ENCODE measurements around the gene SFMBT2.
"Not testable (repeated sequence)": the region's sequence is repeated elsewhere in the genome, so short reads cannot be mapped to it uniquely, and the experiment has no call there.

The SFMBT2 gene

DNA sequence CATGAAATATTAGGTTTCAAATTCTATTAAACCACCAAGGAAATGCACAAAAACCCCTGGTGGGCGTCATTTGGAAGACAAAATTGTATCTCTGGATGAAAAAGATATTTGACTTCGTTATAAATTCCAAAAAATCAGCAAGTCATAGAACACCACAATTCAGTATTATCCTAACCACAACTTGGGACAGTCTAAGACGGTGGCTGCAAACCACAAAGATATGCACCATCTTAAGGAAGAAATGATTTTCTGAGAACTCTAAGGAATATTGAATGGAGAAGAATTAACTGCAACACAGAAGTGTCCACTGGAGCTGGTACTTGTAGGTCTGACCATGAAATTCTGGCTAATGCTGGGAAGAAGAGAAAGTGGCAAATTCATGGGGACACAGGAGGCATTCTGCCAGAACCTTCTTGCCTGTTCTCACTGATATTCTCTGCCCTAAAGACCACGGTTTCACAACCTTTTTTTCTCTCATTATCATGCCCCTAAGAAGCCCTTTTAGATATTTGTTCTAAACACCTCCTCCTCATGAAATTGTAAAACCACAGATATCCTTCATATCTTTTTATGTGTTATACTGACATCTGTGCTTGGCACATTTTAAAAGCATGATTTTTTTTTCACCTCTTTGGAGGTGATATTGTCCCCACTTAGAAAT, 92.9 kb downstream of the SFMBT2 start:
- DNase-seq: no peak

DNA sequence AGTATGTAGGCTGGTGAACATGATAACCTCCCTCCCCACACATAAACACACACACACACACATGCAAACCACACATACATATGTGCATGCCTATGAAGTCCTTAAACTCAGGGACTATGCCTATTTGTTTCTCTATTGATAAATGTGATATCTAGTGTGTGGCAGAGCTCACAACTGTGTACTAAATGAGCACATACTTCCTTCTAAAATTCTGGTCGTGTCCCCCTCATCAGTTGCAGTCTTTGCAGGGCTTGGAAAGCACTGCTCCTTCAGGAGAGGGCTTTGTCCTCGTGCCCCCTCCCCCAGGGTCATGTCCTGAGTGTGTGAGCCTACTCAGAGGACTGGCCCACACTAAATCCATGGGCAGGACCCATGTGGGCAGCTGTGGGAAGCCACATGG, 94.0 kb downstream of the SFMBT2 start:
- no peak for DNase-seq

DNA sequence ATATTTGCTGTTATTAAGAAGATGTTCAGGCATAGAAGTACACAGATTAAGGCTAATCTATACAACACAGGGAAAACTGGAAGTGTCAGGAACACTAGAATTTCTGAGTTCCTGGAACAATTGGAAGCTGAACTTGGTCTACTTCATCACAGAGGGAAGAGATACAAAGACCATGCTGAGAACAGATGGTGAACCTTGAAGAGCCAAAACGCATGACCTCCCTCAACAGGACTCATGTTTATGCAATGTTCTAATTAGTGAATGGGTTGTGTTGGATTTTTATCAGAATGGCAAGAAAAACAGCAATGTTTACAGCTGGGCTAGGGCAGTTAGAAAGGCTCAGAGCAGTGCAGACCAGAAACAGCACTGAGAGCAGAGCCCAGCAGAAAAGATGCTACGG, 94.9 kb downstream of the SFMBT2 start:
- no peak for DNase-seq

DNA sequence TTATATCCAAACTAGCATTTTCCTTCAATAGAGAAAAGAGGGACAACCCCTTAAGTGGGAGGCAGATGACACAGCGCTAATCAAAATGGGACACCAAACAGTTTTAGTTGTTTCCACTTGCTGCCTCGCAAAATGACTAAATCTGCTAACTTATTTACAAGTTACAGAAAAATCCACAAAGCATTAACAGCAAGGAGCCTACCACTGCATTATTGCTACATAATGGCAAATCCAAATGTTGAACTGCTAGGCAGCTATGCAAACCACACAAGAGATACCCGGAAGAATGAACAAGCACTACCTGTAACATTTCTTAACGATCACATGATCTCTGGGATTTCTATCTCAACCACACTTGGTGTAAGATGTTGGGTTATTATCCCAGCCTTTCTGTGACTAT, 96.7 kb downstream of the SFMBT2 start:
- DNase-seq: no peak

DNA sequence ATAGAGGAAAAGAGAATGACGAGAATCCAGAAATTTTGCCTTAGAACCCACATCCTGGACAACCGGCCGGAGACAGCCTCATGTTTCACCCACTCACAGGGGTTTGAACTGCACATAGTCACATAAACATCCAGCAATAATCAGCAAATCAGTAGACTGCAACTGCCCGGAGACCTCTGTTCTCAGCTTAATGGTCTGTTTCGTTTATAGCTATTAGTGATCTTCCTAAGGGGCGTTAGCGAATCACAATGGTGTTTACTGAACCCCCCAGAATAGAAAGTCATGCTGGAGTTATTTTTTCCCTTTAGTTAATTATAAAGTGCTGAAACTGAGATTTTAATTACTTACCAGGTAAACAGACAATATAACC, 98.4 kb downstream of the SFMBT2 start:
- no peak for DNase-seq

DNA sequence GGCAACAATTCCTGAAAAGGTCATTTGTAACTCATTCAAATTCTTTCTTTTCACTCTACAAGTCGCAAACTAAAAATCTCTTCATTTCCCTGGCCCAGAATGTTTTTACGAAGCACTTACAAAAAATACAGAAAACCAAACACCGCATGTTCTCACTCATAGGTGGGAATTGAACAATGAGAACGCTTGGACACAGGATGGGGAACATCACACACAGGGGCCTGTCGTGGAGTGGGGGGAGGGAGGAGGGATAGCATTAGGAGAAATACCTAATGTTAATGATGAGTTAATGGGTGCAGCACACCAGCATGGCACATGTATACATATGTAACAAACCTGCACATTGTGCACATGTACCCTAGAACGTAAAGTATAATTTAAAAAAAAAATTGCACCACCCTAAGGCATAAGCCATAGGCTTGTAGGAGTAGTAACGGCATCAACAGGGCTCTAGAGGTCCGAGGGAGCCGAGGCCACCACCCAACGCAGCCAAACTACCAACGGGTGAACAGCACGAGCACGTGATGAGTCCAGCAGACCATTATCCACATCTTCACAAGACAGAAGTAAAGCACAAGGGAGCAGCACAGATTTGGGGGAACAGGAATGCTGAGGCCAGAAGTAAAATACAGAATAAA, 98.9 kb downstream of the SFMBT2 start:
- not testable (repeated sequence) for DNase-seq

DNA sequence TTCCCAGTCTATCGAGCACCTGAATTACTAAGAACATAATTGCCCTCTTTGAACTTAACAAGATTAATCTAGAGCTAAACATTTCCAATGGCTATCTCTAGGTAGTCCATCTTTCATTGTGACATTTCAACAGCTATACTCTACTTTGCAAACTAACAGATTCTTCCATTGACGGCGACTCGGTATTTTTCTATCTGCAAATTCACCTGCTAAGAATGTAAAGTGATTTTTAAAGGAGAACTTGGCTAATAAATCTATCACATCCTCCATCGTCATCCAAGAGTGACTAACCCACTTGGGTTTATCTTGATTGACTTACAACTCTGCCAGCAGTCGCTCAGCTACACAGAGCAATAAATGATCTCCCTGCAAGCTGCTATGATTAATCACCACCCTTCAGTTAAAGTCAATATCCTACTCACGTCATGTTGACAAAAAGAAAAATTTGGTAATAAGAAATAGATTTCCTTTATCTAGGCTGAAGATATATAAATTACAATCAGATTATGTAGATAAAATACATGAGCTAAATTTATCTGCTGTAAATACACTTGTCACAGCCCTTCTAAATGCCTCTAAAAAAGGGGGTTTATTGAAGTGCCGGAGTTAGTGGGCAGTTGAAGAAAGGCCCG, 99.5 kb downstream of the SFMBT2 start:
- no peak for DNase-seq

DNA sequence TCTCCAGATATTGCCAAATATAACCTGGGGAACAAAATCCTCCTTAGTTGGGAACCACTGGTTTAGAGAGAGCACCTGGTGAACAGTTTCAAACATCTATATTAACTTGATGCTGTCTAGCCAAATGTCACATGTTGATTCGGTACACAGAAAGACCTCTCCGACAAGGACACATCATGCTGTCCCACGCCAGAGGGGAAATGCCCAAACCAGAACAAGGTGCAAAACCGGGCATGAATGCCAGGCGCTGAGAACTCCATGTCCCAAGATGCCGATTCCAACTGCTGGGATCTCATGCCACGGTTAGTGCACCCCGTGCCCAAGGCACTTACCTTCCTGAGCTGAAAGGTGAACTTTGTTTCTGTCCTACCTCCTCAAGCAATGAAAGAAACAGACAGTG, 100.8 kb downstream of the SFMBT2 start:
- no peak for DNase-seq

DNA sequence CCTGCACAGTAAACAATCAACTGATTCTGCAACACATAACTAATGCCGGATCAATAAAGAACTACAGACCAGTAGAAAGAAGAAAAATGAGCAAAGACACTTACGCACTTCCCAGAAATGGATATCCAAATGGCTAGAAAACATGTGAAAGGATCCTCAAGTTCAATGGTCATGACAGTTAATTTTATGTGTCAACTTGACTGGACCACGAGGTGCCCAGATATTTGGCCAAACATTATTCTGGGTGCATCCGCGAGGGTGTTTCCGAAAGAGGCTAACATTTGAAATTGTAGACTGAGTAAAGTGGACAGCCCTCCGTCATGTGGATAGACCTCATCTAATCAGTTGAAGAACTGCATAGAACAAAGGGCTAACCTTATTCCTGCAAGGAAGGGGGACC, 102.0 kb downstream of the SFMBT2 start:
- DNase-seq: no peak

DNA sequence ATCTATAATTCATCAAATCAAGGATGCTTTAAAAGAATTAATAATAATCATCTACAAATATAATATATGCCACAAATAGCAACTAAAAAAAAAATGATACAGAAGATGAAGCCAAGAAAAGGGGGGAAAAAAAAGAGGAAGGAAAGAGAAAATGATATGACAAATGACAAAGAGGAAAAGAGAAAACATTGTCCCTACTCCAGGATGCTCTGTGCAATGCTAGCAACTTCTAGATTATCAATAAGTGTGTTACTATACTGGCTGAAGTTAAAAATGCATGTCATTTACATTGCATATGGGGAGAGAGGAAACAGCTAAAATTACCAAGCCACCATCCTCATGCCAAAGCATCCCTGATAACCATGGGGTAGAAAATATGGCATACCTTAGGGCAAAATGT, 104.2 kb downstream of the SFMBT2 start:
- no peak for DNase-seq

DNA sequence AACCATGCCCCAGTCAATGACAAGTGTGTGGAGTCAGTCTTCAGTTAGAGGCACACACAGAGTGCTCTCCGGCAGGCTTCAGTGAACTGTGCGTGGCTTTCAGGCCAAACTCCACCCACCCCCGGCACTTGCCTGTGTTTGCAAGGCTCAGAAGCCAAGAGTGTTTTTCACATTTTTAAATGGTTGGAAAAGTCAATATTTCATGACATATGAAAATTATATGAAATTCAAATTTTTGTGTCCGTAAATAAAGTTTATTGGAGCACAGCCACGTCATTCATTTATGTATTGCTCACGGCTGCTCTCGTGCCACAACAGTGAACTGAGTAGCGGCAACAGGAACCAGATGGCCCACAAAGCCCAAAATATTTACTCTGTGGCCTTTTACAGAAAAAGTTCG, 104.7 kb downstream of the SFMBT2 start:
- no peak for DNase-seq

DNA sequence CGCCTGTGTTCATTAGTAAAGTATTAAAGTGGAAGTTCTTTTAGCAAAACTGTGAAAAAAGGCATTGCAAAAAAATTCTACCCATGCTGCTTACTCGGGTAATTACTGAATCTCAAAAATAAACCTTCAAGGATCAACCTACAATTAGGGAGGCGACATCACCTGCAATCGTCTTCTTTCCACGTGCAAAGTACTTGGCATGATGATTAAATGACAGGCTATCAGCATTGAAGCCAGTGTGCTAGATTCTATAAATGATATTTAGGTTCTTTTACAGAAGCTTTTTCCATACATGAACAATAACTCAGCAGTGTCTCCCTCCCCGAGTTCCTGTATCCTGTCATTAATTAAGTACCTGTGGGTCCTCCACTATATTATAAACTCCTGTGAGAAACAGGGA, 105.8 kb downstream of the SFMBT2 start:
- DNase-seq: no peak

DNA sequence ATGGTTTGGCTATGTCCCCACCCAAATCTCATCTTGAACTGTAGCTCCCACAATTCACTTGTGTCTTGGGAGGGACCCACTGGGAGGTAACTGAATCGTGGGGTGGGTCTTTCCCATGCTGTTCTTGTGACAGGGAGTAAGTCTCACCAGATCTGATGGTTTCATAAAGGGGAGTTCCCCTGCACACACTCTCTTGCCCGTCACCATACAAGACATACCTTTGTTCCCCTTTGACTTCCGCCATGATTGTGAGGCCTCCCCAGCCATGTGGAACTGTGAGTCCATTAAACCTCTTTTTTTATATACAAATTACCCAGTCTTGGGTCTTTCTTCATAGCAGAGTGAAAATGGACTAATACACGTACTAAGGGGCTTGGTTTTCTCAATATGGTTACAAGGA, 106.7 kb downstream of the SFMBT2 start:
- no peak for DNase-seq

DNA sequence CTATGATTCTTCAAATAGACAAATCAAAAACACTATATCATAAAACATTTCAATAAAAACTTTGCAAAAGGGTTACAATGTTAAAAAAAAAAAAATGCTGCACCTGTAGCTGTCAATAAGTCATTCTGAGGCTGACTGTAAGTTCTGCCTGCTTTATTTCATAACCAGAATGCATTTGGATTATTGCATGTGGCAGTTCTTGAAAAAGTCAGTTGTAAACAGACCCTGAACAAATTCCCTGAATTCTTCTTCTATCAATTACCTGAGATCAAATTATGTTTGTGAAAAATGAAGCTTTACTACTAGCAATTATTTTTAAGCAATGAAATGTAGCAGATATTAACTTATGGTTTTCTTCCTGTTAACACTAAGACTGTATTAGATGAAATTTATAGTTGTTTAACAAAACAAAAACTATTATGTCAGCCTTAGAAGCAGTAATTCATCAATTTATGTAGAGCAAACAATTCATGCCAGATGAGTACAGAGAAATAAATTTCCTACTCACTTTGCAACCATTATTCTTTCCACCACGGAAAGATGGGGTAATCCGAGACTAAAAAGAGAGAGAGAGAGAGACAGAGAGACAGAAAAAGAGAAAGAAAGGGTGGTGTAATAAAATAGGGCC, 107.8 kb downstream of the SFMBT2 start:
- no peak for DNase-seq

DNA sequence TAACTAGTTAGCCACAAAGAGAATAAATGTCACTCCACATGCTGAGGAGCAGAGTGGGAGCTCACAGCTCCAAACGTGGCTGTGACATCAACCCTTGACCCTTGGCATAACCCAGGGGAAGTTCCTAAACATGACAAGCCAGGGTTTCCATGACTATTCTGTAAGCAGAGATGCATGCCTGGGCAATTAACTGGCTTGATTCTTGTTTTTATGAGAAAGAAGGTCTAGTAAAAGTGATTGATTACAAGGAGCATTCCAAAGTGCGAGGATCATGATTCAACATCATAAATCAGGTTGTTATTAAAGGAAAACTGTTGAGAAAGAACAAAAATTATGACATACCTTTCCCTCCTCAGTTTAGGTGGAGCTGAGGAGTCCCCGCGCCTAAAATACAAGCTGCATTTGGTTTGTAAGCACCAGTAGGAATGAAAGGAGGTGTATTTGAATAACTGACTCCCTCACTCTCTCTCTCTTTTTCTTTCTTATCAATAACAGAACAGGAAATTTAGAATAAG, 108.4 kb downstream of the SFMBT2 start:
- DNase-seq: no peak

DNA sequence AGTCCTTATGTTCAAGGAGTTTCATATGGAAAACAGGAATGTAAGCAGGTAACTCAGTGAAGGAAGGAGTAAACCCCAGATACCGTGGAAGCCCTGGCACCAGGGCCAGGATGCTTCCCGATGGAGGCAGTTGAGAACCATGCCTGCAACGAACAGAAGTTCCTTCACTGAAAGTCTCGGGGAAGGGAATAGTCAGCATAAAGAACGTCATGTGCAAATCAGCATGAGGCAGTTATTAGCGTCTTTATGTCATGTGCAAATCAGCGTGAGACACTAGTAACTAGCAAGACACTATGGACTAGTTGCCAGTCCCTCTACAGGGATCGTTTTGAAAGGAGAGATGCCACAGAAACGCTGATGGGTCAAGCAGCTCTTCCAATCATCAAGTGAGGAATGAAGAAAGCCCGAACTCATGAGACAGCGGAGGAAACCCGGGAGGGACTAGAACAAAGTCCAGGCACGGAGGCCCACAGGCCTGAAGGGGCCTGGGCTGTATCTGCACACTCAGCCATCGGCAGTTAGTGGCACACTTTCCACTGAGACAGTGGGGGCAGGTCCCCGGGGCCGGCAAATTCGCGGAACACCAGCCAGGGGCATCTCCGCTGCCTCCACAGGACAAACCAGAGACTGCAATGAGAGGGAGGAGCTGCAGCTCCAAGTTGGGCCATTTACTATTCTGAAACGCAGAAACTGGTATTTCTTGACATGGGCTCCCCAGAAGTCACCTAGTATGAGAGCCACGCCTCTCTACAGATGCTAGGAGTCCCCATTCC, 109.6 kb downstream of the SFMBT2 start:
- no peak for DNase-seq

DNA sequence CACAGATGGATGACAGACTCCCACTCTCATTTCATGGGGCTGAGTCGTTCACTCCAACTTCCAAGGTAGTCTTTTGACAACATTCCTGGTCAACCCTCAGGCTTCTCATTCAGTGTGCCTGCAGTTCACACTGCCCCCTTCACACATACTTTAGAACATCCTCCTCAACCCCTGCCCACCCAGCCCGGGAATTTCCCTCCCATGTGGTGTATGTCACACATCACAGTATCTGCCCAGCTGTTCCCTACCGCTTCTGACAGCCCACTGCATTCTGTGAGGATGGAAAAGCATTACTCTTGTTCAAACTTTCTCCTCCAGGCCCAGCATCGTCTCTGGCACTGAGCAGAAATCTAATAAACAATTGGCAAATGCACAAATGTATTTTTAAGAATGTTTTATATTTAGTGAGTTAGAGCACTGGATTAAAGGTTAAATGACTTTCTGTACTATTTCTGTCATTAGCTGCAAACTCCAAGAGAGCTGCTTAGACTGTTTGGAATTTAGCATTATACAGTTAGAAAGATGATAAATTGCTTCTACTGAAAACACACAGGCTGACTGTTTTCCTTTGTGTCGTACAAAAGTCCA, 110.4 kb downstream of the SFMBT2 start:
- DNase-seq: no peak

DNA sequence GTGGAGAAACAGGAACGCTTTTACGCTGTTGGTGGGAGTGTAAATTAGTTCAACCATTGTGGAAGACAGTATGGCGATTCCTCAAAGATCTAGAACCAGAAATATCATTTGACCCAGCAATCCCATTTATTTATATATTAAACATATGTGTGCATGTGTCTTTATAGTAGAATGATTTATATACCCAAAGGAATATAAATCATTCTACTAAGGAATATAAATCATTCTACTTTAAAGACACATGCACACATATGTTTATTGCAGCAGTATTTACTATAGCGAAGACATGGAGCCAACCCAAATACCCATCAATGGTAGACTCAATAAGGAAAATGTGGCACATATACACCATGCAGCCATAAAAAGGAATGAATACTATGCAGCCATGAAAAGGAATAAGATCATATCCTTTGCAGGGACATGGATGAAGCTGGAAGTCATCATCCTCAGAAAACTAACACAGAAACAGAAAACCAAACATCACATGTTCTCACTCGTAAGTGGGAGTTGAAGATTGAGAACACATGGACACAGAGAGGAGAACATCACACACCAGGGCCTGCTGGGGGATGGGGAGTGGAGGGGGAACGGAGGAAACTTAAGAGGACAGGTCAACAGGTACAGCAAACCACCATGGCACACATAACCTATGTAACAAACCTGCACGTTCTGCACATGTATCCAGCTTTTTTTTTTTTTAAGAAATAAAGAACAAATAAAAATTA, 111.1 kb downstream of the SFMBT2 start:
- DNase-seq: not testable (repeated sequence)

DNA sequence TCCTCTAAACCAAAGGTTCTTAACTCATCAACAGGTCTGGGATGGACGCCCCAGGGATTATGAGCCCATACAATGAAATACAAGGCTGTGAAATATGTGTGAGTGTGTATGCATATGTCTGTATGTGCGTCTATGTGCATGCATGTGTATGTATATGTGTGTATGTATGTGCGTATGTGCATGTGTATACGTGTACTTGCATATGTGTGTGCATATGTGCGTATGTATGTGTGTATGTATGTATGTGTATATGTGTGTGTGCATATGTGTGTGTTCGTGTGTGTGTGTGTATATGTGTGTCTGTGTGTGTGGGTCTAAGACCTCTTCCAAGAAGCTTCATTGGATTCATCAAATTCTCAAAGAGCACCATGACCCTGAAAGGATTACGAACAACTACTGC, 112.3 kb downstream of the SFMBT2 start:
- no peak for DNase-seq

DNA sequence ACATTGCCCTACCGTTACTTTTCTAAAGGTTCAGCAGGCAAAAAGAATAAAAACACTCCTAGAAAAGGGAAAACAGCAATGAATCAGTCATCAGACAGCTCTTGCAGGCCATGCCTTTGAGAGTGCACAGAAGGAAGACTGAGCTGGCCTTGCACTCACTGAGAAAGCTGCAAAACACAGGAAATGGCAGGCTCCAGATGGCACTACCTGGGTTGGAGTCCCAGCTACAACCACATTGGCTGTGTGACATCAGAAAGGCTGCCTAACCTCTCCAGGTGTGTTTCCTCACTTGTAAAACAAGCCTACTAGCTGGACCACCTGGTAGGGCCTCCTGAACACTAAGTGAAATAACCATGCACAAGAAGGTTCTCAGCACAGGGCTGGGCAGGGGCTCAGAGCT, 113.7 kb downstream of the SFMBT2 start:
- DNase-seq: no peak

DNA sequence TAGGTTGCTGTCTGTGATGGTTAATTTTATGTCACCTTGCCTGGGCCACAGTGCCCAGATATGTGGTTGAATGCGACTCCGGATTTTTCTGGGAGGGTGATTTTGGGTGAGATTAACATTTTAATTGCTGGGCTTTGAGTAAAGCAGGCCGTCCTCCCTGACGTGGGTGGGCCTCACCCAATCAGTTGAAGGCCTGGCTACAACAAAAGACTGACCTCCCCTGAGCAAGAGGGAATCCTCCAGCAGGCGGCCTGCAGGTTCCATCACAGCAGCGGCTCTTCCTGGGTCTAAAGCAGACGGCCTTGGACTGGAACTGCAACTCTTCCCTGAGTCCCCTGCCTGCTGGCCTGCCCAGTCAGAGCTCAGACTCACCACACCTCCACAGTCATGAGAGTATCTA, 114.2 kb downstream of the SFMBT2 start:
- DNase-seq: no peak

DNA sequence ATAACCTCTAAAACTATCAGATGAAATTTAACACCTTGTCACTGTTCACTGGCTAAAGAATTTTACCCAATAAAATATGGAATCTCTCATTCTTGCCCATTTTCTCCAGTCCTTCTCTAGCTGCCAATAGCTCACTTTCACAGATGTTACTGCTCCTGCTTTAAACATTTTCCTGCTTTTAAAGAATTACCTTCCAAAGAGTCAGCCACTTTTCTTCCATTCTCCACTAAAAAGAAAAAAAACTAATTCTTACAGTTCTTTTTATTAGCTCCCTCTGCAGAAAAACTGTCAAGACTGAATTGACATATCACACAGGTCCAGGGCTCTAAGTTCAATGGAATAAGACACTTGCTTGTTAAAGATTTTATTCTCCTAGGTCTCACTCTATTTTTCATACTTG, 114.8 kb downstream of the SFMBT2 start:
- DNase-seq: no peak

Data from stimulated activated CD4-positive, alpha-beta T cell treated with anti-CD3 and anti-CD28 coated beads, Interleukin-12 subunit alpha, Interleukin-12 subunit beta, amount 100 ng/mL, for 4 hours (primary cell).